Naive thymus-derived CD4-positive, alpha-beta T cell (primary cell): ENCODE measurements around the gene AGBL1. TPM values are rescaled to one million over a fixed set of nuclear protein-coding genes. Genes with fewer than 3 reads are reported as not detected.

Experiments
- ATAC-seq: fragments of 150-1000 bp; cut with Tn5 transposase; 2 replicates; pipeline ENCODE4 v1.10.0; 2021; ENCODE audit warnings: mild to moderate bottlenecking, moderate library complexity
- CTCF ChIA-PET: fragments of 350-600 bp; sonication (Branson Sonifier 250); formaldehyde crosslinking; loops from one replicate; lab custom pipeline; 2021; ENCODE audit warnings: antibody characterized with exemption; lab: Charles Lee
- POLR2A ChIA-PET: fragments of 350-600 bp; sonication (Branson Sonifier 250); formaldehyde crosslinking; loops from one replicate; lab custom pipeline; 2021; ENCODE audit warnings: antibody characterized with exemption, inconsistent platforms; lab: Charles Lee
- DNase-seq, 9 donors: peaks; one replicate each; pipeline versions ENCODE4 v3.0.0 to v3.0.0-alpha.2; 2020 to 2022; ENCODE audit warnings: mixed read lengths in 1 of 9
- H3K27ac ChIP-seq: one replicate; pipeline ENCODE4 v1.7.0; 2013; ENCODE audit warnings: mild to moderate bottlenecking, low read depth, low read length, moderate library complexity
- H3K27me3 ChIP-seq, 2 donors: one replicate each; pipeline ENCODE4 v1.7.0; 2013; ENCODE audit warnings: low read length in 2 of 2, mild to moderate bottlenecking in 2 of 2, moderate library complexity in 2 of 2; ENCODE audit not compliant: control insufficient read depth in 2 of 2, insufficient read depth in 2 of 2
- H3K36me3 ChIP-seq, 3 experiments: 1 replicate in 2 of 3; 2 replicates in 1 of 3; pipeline ENCODE4 v1.7.0; 2013; ENCODE audit warnings: low read length in 3 of 3, mild to moderate bottlenecking in 3 of 3, moderate library complexity in 1 of 3; ENCODE audit not compliant: insufficient read depth in 3 of 3, control insufficient read depth in 2 of 3
- H3K4me1 ChIP-seq, 2 donors: one replicate each; pipeline ENCODE4 v1.7.0; 2013; ENCODE audit warnings: low read length in 2 of 2, mild to moderate bottlenecking in 2 of 2, moderate library complexity in 1 of 2; ENCODE audit not compliant: control insufficient read depth in 2 of 2, insufficient read depth in 2 of 2
- H3K4me3 ChIP-seq: 2 replicates; pipeline ENCODE4 v1.7.0; 2013; ENCODE audit warnings: mild to moderate bottlenecking, low read length
- H3K9me3 ChIP-seq, 3 experiments: 1 replicate in 2 of 3; 2 replicates in 1 of 3; pipeline ENCODE4 v1.7.0; 2013; ENCODE audit warnings: low read length in 3 of 3; ENCODE audit not compliant: control insufficient read depth in 2 of 3
- H3K27ac Mint-ChIP-seq, 9 donors: one replicate each; pipeline ENCODE4 v1.8.0; 2020 to 2022; ENCODE audit warnings: mixed read lengths in 9 of 9, mild to moderate bottlenecking in 8 of 9, moderate library complexity in 5 of 9, inconsistent platforms in 2 of 9
- H3K27me3 Mint-ChIP-seq, 5 donors: one replicate each; pipeline ENCODE4 v1.8.0; 2021 to 2022; ENCODE audit warnings: mixed read lengths in 5 of 5, mild to moderate bottlenecking in 1 of 5
- H3K36me3 Mint-ChIP-seq, 5 donors: one replicate each; pipeline ENCODE4 v1.8.0; 2020 to 2022; ENCODE audit warnings: mixed read lengths in 5 of 5, mild to moderate bottlenecking in 3 of 5, inconsistent platforms in 1 of 5
- H3K4me1 Mint-ChIP-seq, 7 donors: one replicate each; pipeline ENCODE4 v1.8.0; 2020 to 2022; ENCODE audit warnings: mixed read lengths in 7 of 7, mild to moderate bottlenecking in 3 of 7, inconsistent platforms in 1 of 7
- H3K4me3 Mint-ChIP-seq, 10 donors: one replicate each; pipeline ENCODE4 v1.8.0; 2020 to 2022; ENCODE audit warnings: mild to moderate bottlenecking in 10 of 10, mixed read lengths in 10 of 10, moderate library complexity in 6 of 10, inconsistent platforms in 2 of 10
- H3K9me3 Mint-ChIP-seq, 11 donors: one replicate each; pipeline ENCODE4 v1.8.0; 2020 to 2022; ENCODE audit warnings: mixed read lengths in 11 of 11, mild to moderate bottlenecking in 4 of 11, inconsistent platforms in 1 of 11, moderate library complexity in 1 of 11
- intact Hi-C, 2 donors: fragments of 100-400 bp; cut with micrococcal nuclease; formaldehyde crosslinking; loops; one replicate each; pipeline ENCODE4 v1.15.1; 2023
- polyA plus RNA-seq, 2 donors: library from polyadenylated mRNA; unstranded; fragments of 300-500 nt; fragmentation: Illumina TruSeq; gene quantifications; one replicate each; pipeline ENCODE4 v1.2.3, GENCODE V29; 2021
- total RNA-seq, 6 experiments: library from RNA in 5 of 6; stranded (reverse) in 5 of 6; gene quantifications; 1 replicate in 5 of 6; 2 replicates in 1 of 6; pipeline ENCODE4 v1.2.3 and lab custom pipeline; 2021 to 2026

Gene AGBL1
- total and polyA plus RNA-seq, 7 experiments from 2014 or later = not detected

GRCh38 chr15:86494475-86494874 is 414.8 kb downstream of the AGBL1 start:
- H3K27ac ChIP-seq = no peak overlapping the region
- ChIA-PET POLR2A (interaction anchor here (0.7 kb wide), 1 partner anchor 7 kb away, joined by 5 read pairs; no protein-coding TSS in a partner anchor), CTCF (no interaction called here)
- Mint-ChIP-seq H3K27ac (no peak overlapping the region), H3K4me1 (peaks cover 0 to 15% (median 0%) of the 10 kb centered on the region in 7 donors), H3K27me3 (no peaks in the 10 kb centered on the region), H3K36me3 (no peaks in the 10 kb centered on the region), H3K9me3 (peaks cover 0 to 5% (median 0%) of the 10 kb centered on the region in 11 donors), H3K4me3 (no peak overlapping the region)
- no peaks in the 10 kb centered on the region for H3K4me1 ChIP-seq
- H3K36me3 ChIP-seq = no peaks in the 10 kb centered on the region
- intact Hi-C loops = no loop called here
- no peak for ATAC-seq
- H3K9me3 ChIP-seq = no peaks in the 10 kb centered on the region
- no peaks in the 10 kb centered on the region for H3K27me3 ChIP-seq
- DNase-seq = no peak
- H3K4me3 ChIP-seq = no peak overlapping the region

GRCh38 chr15:86502301-86502700 is 422.6 kb downstream of the AGBL1 start:
- Mint-ChIP-seq H3K4me3 (no peak overlapping the region), H3K27ac (no peak overlapping the region), H3K27me3 (peaks cover 0 to 9% (median 0%) of the 10 kb centered on the region in 5 donors), H3K4me1 (no peaks in the 10 kb centered on the region), H3K9me3 (peaks cover 0 to 9% (median 0%) of the 10 kb centered on the region in 11 donors), H3K36me3 (no peaks in the 10 kb centered on the region)
- intact Hi-C loops = no loop called here
- no peak overlapping the region for H3K4me3 ChIP-seq
- H3K27ac ChIP-seq = no peak overlapping the region
- DNase-seq (no peak), ATAC-seq (no peak)
- CTCF ChIA-PET = no interaction called here
- H3K36me3 ChIP-seq = no peaks in the 10 kb centered on the region
- no peaks in the 10 kb centered on the region for H3K27me3 ChIP-seq
- POLR2A ChIA-PET = no interaction called here
- H3K4me1 ChIP-seq = no peaks in the 10 kb centered on the region
- H3K9me3 ChIP-seq = no peaks in the 10 kb centered on the region

GRCh38 chr15:86505951-86506350 is 426.3 kb downstream of the AGBL1 start:
- ChIA-PET CTCF (no interaction called here), POLR2A (no interaction called here)
- peaks cover 0 to 13% (median 0%) of the 10 kb centered on the region in 5 donors for H3K27me3 Mint-ChIP-seq
- DNase-seq = no peak
- Histone ChIP-seq H3K4me3 (no peak overlapping the region), H3K4me1 (no peaks in the 10 kb centered on the region), H3K36me3 (no peaks in the 10 kb centered on the region), H3K27me3 (no peaks in the 10 kb centered on the region), H3K9me3 (no peaks in the 10 kb centered on the region), H3K27ac (no peak overlapping the region)
- H3K27ac Mint-ChIP-seq = no peak overlapping the region
- ATAC-seq = no peak
- no peak overlapping the region for H3K4me3 Mint-ChIP-seq
- H3K36me3 Mint-ChIP-seq = no peaks in the 10 kb centered on the region
- no peaks in the 10 kb centered on the region for H3K4me1 Mint-ChIP-seq
- H3K9me3 Mint-ChIP-seq = peaks cover 0 to 9% (median 0%) of the 10 kb centered on the region in 11 donors
- intact Hi-C loops = no loop called here

GRCh38 chr15:86506401-86506800 is 426.7 kb downstream of the AGBL1 start:
- H3K9me3 Mint-ChIP-seq = peaks cover 0 to 9% (median 0%) of the 10 kb centered on the region in 11 donors
- intact Hi-C loops = no loop called here
- no peaks in the 10 kb centered on the region for H3K9me3 ChIP-seq
- H3K4me3 Mint-ChIP-seq = no peak overlapping the region
- no peak overlapping the region for H3K4me3 ChIP-seq
- H3K27ac Mint-ChIP-seq = no peak overlapping the region
- H3K4me1 ChIP-seq = no peaks in the 10 kb centered on the region
- ATAC-seq (no peak), DNase-seq (no peak)
- no peaks in the 10 kb centered on the region for H3K36me3 ChIP-seq
- H3K27ac ChIP-seq = no peak overlapping the region
- no peaks in the 10 kb centered on the region for H3K36me3 Mint-ChIP-seq
- ChIA-PET POLR2A (no interaction called here), CTCF (no interaction called here)
- H3K27me3 ChIP-seq = no peaks in the 10 kb centered on the region
- peaks cover 0 to 13% (median 0%) of the 10 kb centered on the region in 5 donors for H3K27me3 Mint-ChIP-seq
- no peaks in the 10 kb centered on the region for H3K4me1 Mint-ChIP-seq

GRCh38 chr15:86515625-86516024 is 436.0 kb downstream of the AGBL1 start:
- CTCF ChIA-PET = no interaction called here

GRCh38 chr15:86522721-86523120 is 443.1 kb downstream of the AGBL1 start:
- H3K27ac ChIP-seq = no peak overlapping the region
- ATAC-seq (no peak), DNase-seq (no peak)
- intact Hi-C loops = no loop called here
- Mint-ChIP-seq H3K27ac (no peak overlapping the region), H3K4me3 (no peak overlapping the region), H3K4me1 (peaks cover 0 to 5% (median 0%) of the 10 kb centered on the region in 7 donors), H3K36me3 (no peaks in the 10 kb centered on the region), H3K9me3 (peaks cover 0 to 6% (median 0%) of the 10 kb centered on the region in 11 donors), H3K27me3 (peaks cover 0 to 11% (median 2%) of the 10 kb centered on the region in 5 donors)
- H3K4me3 ChIP-seq = no peak overlapping the region
- CTCF ChIA-PET = no interaction called here
- H3K4me1 ChIP-seq = no peaks in the 10 kb centered on the region
- no peaks in the 10 kb centered on the region for H3K36me3 ChIP-seq
- POLR2A ChIA-PET = no interaction called here
- no peaks in the 10 kb centered on the region for H3K9me3 ChIP-seq
- no peaks in the 10 kb centered on the region for H3K27me3 ChIP-seq

More at GRCh38 chr15:86515625-86516024, 436.0 kb downstream of the AGBL1 start:
- Mint-ChIP-seq H3K27me3 (peaks cover 0 to 18% (median 11%) of the 10 kb centered on the region in 5 donors), H3K4me1 (no peaks in the 10 kb centered on the region), H3K36me3 (no peaks in the 10 kb centered on the region), H3K9me3 (peaks cover 0 to 4% (median 0%) of the 10 kb centered on the region in 11 donors), H3K27ac (no peak overlapping the region), H3K4me3 (no peak overlapping the region)
- H3K4me3 ChIP-seq = no peak overlapping the region
- H3K27me3 ChIP-seq = no peaks in the 10 kb centered on the region
- ATAC-seq (no peak), DNase-seq (no peak)
- no peaks in the 10 kb centered on the region for H3K36me3 ChIP-seq
- no peaks in the 10 kb centered on the region for H3K9me3 ChIP-seq
- H3K27ac ChIP-seq = no peak overlapping the region
- intact Hi-C loops = no loop called here
- POLR2A ChIA-PET = no interaction called here
- H3K4me1 ChIP-seq = no peaks in the 10 kb centered on the region

- H3K27ac Mint-ChIP-seq = no peak overlapping the region
- peaks cover 0 to 6% (median 0%) of the 10 kb centered on the region in 11 donors for H3K9me3 Mint-ChIP-seq
- H3K27me3 Mint-ChIP-seq = peaks cover 0 to 4% (median 0%) of the 10 kb centered on the region in 5 donors
- DNase-seq = no peak
- POLR2A ChIA-PET = no interaction called here
- intact Hi-C loops = no loop called here
- H3K4me3 Mint-ChIP-seq = no peak overlapping the region
- H3K4me3 ChIP-seq = no peak overlapping the region
- peaks cover 0 to 7% (median 0%) of the 10 kb centered on the region in 7 donors for H3K4me1 Mint-ChIP-seq
- no peak overlapping the region for H3K27ac ChIP-seq
- no peaks in the 10 kb centered on the region for H3K36me3 ChIP-seq
- no peak for ATAC-seq
- H3K4me1 ChIP-seq = no peaks in the 10 kb centered on the region
- no peaks in the 10 kb centered on the region for H3K9me3 ChIP-seq
- CTCF ChIA-PET = no interaction called here
- no peaks in the 10 kb centered on the region for H3K27me3 ChIP-seq
- no peaks in the 10 kb centered on the region for H3K36me3 Mint-ChIP-seq
These were observed 447.4 kb downstream of the AGBL1 start for GRCh38 chr15:86526938-86527690.
